Heart left ventricle (tissue), 16 donors: ENCODE measurements around the gene LRRFIP1. TPM values are rescaled to one million over a fixed set of nuclear protein-coding genes. Genes with fewer than 3 reads are reported as not detected.
"Not testable (repeated sequence)": the region's sequence is repeated elsewhere in the genome, so short reads cannot be mapped to it uniquely, and the experiment has no call there.

Experiments
- ATAC-seq, 4 donors: fragments of 200-7000 bp; cut with Tn5 transposase; one replicate each; pipeline ENCODE4 v1.9.1; 2020 to 2022; ENCODE audit warnings: moderate library complexity in 4 of 4, mild to moderate bottlenecking in 3 of 4, moderate number of reproducible peaks in 1 of 4
- DNase-seq, 5 donors: peaks; one replicate each; pipeline ENCODE4 v3.0.0-alpha.2; 2020
- H3K27ac ChIP-seq, 12 donors: fragments of 200-600 bp; sonication (generic) in 4 of 12; one replicate each; pipeline versions ENCODE4 v1.5.0 to v1.8.0; 2016 to 2022; ENCODE audit warnings: mild to moderate bottlenecking in 2 of 12
- H3K27me3 ChIP-seq, 9 donors: fragments of 200-600 bp; sonication (generic) in 2 of 9; one replicate each; pipeline versions ENCODE4 v1.5.1 to v1.8.0; 2016 to 2022; ENCODE audit warnings: mild to moderate bottlenecking in 3 of 9
- H3K36me3 ChIP-seq, 9 donors: fragments of 200-600 bp; sonication (generic) in 2 of 9; one replicate each; pipeline versions ENCODE4 v1.5.0 to v1.8.0; 2018 to 2022; ENCODE audit warnings: mild to moderate bottlenecking in 2 of 9
- H3K4me1 ChIP-seq, 12 donors: fragments of 200-600 bp; sonication (generic) in 4 of 12; one replicate each; pipeline versions ENCODE4 v1.5.0 to v1.8.0; 2016 to 2022; ENCODE audit warnings: mild to moderate bottlenecking in 3 of 12
- H3K4me3 ChIP-seq, 12 donors: fragments of 200-600 bp; sonication (generic) in 4 of 12; one replicate each; pipeline versions ENCODE4 v1.5.0 to v1.8.0; 2017 to 2022; ENCODE audit warnings: mild to moderate bottlenecking in 9 of 12, moderate library complexity in 4 of 12
- H3K9me3 ChIP-seq, 12 donors: fragments of 200-600 bp; sonication (generic) in 4 of 12; one replicate each; pipeline versions ENCODE4 v1.5.0 to v1.8.0; 2016 to 2022; ENCODE audit warnings: mild to moderate bottlenecking in 1 of 12
- CTCF ChIP-seq, 12 donors: fragments of 200-600 bp; sonication (generic) in 4 of 12; IDR thresholded peaks; one replicate each; pipeline versions ENCODE4 v1.5.0 to v1.8.0; 2018 to 2022; ENCODE audit warnings: antibody characterized with exemption in 12 of 12, mild to moderate bottlenecking in 5 of 12
- POLR2A ChIP-seq, 2 donors: fragments of 450-650 bp; IDR thresholded peaks; one replicate each; pipeline ENCODE4 v1.6.1; 2017; ENCODE audit warnings: antibody characterized with exemption in 2 of 2, mild to moderate bottlenecking in 2 of 2, moderate library complexity in 2 of 2
- WGBS, 4 donors: extraction: QIAGEN DNeasy Blood & Tissue Kit in 2 of 4; methylation state at CpG; one replicate each; pipeline versions ENCODE4 v1.1.5 to v1.1.7; 2013 to 2018; 5-methylcytosine and 5-hydroxymethylcytosine counted together
- intact Hi-C, 10 donors: fragments of 100-400 bp; cut with DNase I; formaldehyde crosslinking; loops; one replicate each; pipeline versions ENCODE4 v1.11.1 to v1.14.2; 2022
- polyA plus RNA-seq, 2 donors: library from polyadenylated mRNA; stranded (reverse); fragments of 200-250 nt; gene quantifications; one replicate each; pipeline ENCODE4 v1.2.3, GENCODE V29; 2013
- total RNA-seq, 9 donors: library from RNA; depleted of rRNA in 2 of 9; stranded (reverse); fragments of >200 nt in 2 of 9; fragmentation: NEBNext Ultra II Directional in 3 of 9; extraction: Animal tissue kit (Norgen Biotek cat#: 25700) in 3 of 9; gene quantifications; one replicate each; pipeline versions ENCODE4 v1.1.0 to v1.2.4, GENCODE V29; 2016 to 2023
- donor health status: ischemic (EF 13 %, LVEDD 7.1; RV severe dilation, severe dysfunction).
- donor health status: healthy with polysubstance abuse.
- donor health status: DM: no; HTN: yes; CAD: no.
- donor health status: DM: no; HTN: no; CAD: no.
- donor health status: ischemic (EF 25% LVEDD 6.9; RV normal size, moderate dysfunction).
- donor health status: ischemic (EF 25% LVEDD 5.7; RV mildly dilated, moderate dysfunction).
- donor health status: healthy.
- donor health status: DM: yes; HTN: yes; CAD: no.
- donor health status: ischemic (EF 35%, LVEDD 5.7; RV mildly dilated, moderate dysfunction).
- donor health status: nonischemic (EF 11% LVEDD 7.7; RV severe dilation, severe dysfunction).
- donor health status: DM: yes; HTN: yes; CAD: no.
- donor health status: PGD.
- donor health status: ischemic (EF 29% LVEDD 5.4; RV normal size, mild dysfunction).
- donor health status: nonischemic (EF 23%, LVEDD 6.1; RV moderate dilation, normal function).

LRRFIP1 gene
- total and polyA plus RNA-seq, 11 donors = 78.7 to 151 (median 111) TPM

- H3K36me3 ChIP-seq = peaks cover 6 to 100% (median 95%) of the 10 kb centered on the region in 9 donors
- ATAC-seq (no peak), DNase-seq (no peak)
- peaks cover 0 to 17% (median 0%) of the 10 kb centered on the region in 12 donors for H3K4me1 ChIP-seq
- 84 to 95% (median 92%) methylated on average over 23 of the region's 23 CpGs for WGBS, 4 donors
- H3K27me3 ChIP-seq = no peaks in the 10 kb centered on the region
- intact Hi-C loops = no loop called here
- no peak overlapping the region for H3K27ac ChIP-seq
- no peaks in the 10 kb centered on the region for H3K9me3 ChIP-seq
- H3K4me3 ChIP-seq = no peak overlapping the region
- TF ChIP-seq POLR2A (IDR thresholded peaks at IDR 0.05) = no peak
- no peak for TF ChIP-seq CTCF (IDR thresholded peaks at IDR 0.05)
Measured at GRCh38 chr2:237760506-237761502, 133.4 kb downstream of the LRRFIP1 start.

- H3K27me3 ChIP-seq, H3K4me3 ChIP-seq, ATAC-seq, H3K9me3 ChIP-seq, intact Hi-C loops, DNase-seq: not testable (repeated sequence)
- WGBS, 4 donors = 89 to 95% (median 91%) methylated on average over 9 of the region's 9 CpGs
- peaks cover 6 to 97% (median 85%) of the 10 kb centered on the region in 9 donors for H3K36me3 ChIP-seq
- peaks cover 0 to 32% (median 4%) of the 10 kb centered on the region in 12 donors for H3K4me1 ChIP-seq
- peak overlapping the region in 1 of 12 donors; percentile 62 for H3K27ac ChIP-seq
Measured at GRCh38 chr2:237762291-237763182, 135.2 kb downstream of the LRRFIP1 start.

GRCh38 chr2:237763812-237764211 lies 136.4 kb downstream of the LRRFIP1 start:
- DNase-seq (peak in 1 of 5 donors; percentile 41), ATAC-seq (peak; percentile 50 to 84 (median 74))
- Histone ChIP-seq H3K4me3 (no peak overlapping the region), H3K36me3 (peaks cover 6 to 95% (median 76%) of the 10 kb centered on the region in 9 donors), H3K27ac (peak overlapping the region in 6 of 12 donors; percentile 11 to 62 (median 46)), H3K4me1 (peaks cover 0 to 24% (median 6%) of the 10 kb centered on the region in 12 donors), H3K27me3 (no peaks in the 10 kb centered on the region), H3K9me3 (no peaks in the 10 kb centered on the region)
- TF ChIP-seq POLR2A (IDR thresholded peaks at IDR 0.05) (no peak), CTCF (IDR thresholded peaks at IDR 0.05) (no peak)
- intact Hi-C loops = no loop called here
- 53 to 70% (median 63%) methylated on average over 10 of the region's 10 CpGs for WGBS, 4 donors

GRCh38 chr2:237765122-237765521 lies 137.7 kb downstream of the LRRFIP1 start:
- H3K9me3 ChIP-seq, H3K27ac ChIP-seq, H3K4me3 ChIP-seq, ATAC-seq, intact Hi-C loops, DNase-seq, H3K27me3 ChIP-seq: not testable (repeated sequence)
- H3K4me1 ChIP-seq = peaks cover 0 to 24% (median 6%) of the 10 kb centered on the region in 12 donors
- peaks cover 2 to 95% (median 75%) of the 10 kb centered on the region in 9 donors for H3K36me3 ChIP-seq
- WGBS, 4 donors = 94 to 97% (median 95%) methylated on average over 6 of the region's 6 CpGs
